Measurements from ENCODE around the gene FASTKD2. TPM values are rescaled to one million over a fixed set of nuclear protein-coding genes. Genes with fewer than 3 reads are reported as not detected.
"Not testable (repeated sequence)": the region's sequence is repeated elsewhere in the genome, so short reads cannot be mapped to it uniquely, and the experiment has no call there.

FASTKD2 gene
- total RNA-seq, 2 donors from 2014 or later, result 23.7 to 34.6 TPM

- Mint-ChIP-seq H3K9me3 (no peaks in the 10 kb centered on the region), H3K36me3 (no peaks in the 10 kb centered on the region), H3K4me3 (no peak overlapping the region), H3K27me3 (no peaks in the 10 kb centered on the region), H3K27ac (no peak overlapping the region), H3K4me1 (ENCODE audit: low read depth in 2 of 2) (peaks cover 14 to 19% of the 10 kb centered on the region in 2 donors)
- no peak for DNase-seq (ENCODE audit: low spot score)
- ATAC-seq, result no peak
Observed at GRCh38 chr2:206801418-206802189, 36.2 kb downstream of the FASTKD2 start.

- H3K27ac Mint-ChIP-seq, result no peak overlapping the region
- no peak for DNase-seq (ENCODE audit: low spot score)
- no peaks in the 10 kb centered on the region for H3K27me3 Mint-ChIP-seq
- ATAC-seq, result peak; percentile 21 to 32
- H3K36me3 Mint-ChIP-seq, result no peaks in the 10 kb centered on the region
- peaks cover 13 to 17% of the 10 kb centered on the region in 2 donors for H3K4me1 Mint-ChIP-seq (ENCODE audit: low read depth in 2 of 2)
- no peak overlapping the region for H3K4me3 Mint-ChIP-seq
- no peaks in the 10 kb centered on the region for H3K9me3 Mint-ChIP-seq
Observed at GRCh38 chr2:206802654-206803514, 37.5 kb downstream of the FASTKD2 start.

GRCh38 chr2:206804326-206804725 lies 38.9 kb downstream of the FASTKD2 start:
- Mint-ChIP-seq H3K27me3 (no peaks in the 10 kb centered on the region), H3K27ac (no peak overlapping the region), H3K36me3 (no peaks in the 10 kb centered on the region)

GRCh38 chr2:206805887-206806607 lies 40.6 kb downstream of the FASTKD2 start:
- DNase-seq (ENCODE audit: low spot score) (no peak), ATAC-seq (no peak)
- H3K36me3 Mint-ChIP-seq, result no peaks in the 10 kb centered on the region
- no peak overlapping the region for H3K4me3 Mint-ChIP-seq
- H3K4me1 Mint-ChIP-seq (ENCODE audit: low read depth in 2 of 2), result no peaks in the 10 kb centered on the region
- no peaks in the 10 kb centered on the region for H3K27me3 Mint-ChIP-seq
- H3K9me3 Mint-ChIP-seq, result no peaks in the 10 kb centered on the region
- no peak overlapping the region for H3K27ac Mint-ChIP-seq

More at GRCh38 chr2:206804326-206804725, 38.9 kb downstream of the FASTKD2 start:
- no peak overlapping the region for H3K4me3 Mint-ChIP-seq
- H3K9me3 Mint-ChIP-seq, result no peaks in the 10 kb centered on the region
- DNase-seq (ENCODE audit: low spot score) (no peak), ATAC-seq (no peak)
- H3K4me1 Mint-ChIP-seq (ENCODE audit: low read depth in 2 of 2), result peaks cover 6 to 10% of the 10 kb centered on the region in 2 donors

GRCh38 chr2:206807624-206808023 lies 42.2 kb downstream of the FASTKD2 start:
- not testable (repeated sequence) for H3K4me1 Mint-ChIP-seq (ENCODE audit: low read depth in 2 of 2); H3K27ac Mint-ChIP-seq; H3K36me3 Mint-ChIP-seq; DNase-seq (ENCODE audit: low spot score); H3K27me3 Mint-ChIP-seq; ATAC-seq; H3K9me3 Mint-ChIP-seq; H3K4me3 Mint-ChIP-seq

- H3K36me3 Mint-ChIP-seq; H3K9me3 Mint-ChIP-seq; H3K27me3 Mint-ChIP-seq; H3K4me1 Mint-ChIP-seq (ENCODE audit: low read depth in 2 of 2); H3K27ac Mint-ChIP-seq; DNase-seq (ENCODE audit: low spot score); ATAC-seq; H3K4me3 Mint-ChIP-seq: not testable (repeated sequence)
Observed at GRCh38 chr2:206812471-206812870, 47.1 kb downstream of the FASTKD2 start.

GRCh38 chr2:206814498-206814897 lies 49.1 kb downstream of the FASTKD2 start:
- no peak overlapping the region for H3K27ac Mint-ChIP-seq
- H3K9me3 Mint-ChIP-seq, result no peaks in the 10 kb centered on the region
- no peaks in the 10 kb centered on the region for H3K4me1 Mint-ChIP-seq (ENCODE audit: low read depth in 2 of 2)
- H3K4me3 Mint-ChIP-seq, result no peak overlapping the region
- DNase-seq (ENCODE audit: low spot score) (no peak), ATAC-seq (no peak)
- H3K36me3 Mint-ChIP-seq, result no peaks in the 10 kb centered on the region
- peaks cover 2 to 9% of the 10 kb centered on the region in 2 donors for H3K27me3 Mint-ChIP-seq

GRCh38 chr2:206820807-206821206 lies 55.4 kb downstream of the FASTKD2 start:
- DNase-seq (ENCODE audit: low spot score) (no peak), ATAC-seq (no peak)
- Mint-ChIP-seq H3K27me3 (peaks cover 4 to 9% of the 10 kb centered on the region in 2 donors), H3K27ac (no peak overlapping the region), H3K4me1 (ENCODE audit: low read depth in 2 of 2) (no peaks in the 10 kb centered on the region), H3K36me3 (no peaks in the 10 kb centered on the region), H3K9me3 (no peaks in the 10 kb centered on the region), H3K4me3 (no peak overlapping the region)

- no peaks in the 10 kb centered on the region for H3K36me3 Mint-ChIP-seq
- no peak for DNase-seq (ENCODE audit: low spot score)
- peaks cover 8 to 10% of the 10 kb centered on the region in 2 donors for H3K27me3 Mint-ChIP-seq
- no peak overlapping the region for H3K4me3 Mint-ChIP-seq
- no peak for ATAC-seq
- no peak overlapping the region for H3K27ac Mint-ChIP-seq
- no peaks in the 10 kb centered on the region for H3K9me3 Mint-ChIP-seq
- no peaks in the 10 kb centered on the region for H3K4me1 Mint-ChIP-seq (ENCODE audit: low read depth in 2 of 2)
Observed at GRCh38 chr2:206823178-206823577, 57.8 kb downstream of the FASTKD2 start.

- ATAC-seq (no peak), DNase-seq (ENCODE audit: low spot score) (no peak)
- no peaks in the 10 kb centered on the region for H3K4me1 Mint-ChIP-seq (ENCODE audit: low read depth in 2 of 2)
- H3K9me3 Mint-ChIP-seq, result no peaks in the 10 kb centered on the region
- H3K4me3 Mint-ChIP-seq, result no peak overlapping the region
- no peaks in the 10 kb centered on the region for H3K36me3 Mint-ChIP-seq
- no peak overlapping the region for H3K27ac Mint-ChIP-seq
- peaks cover 8% of the 10 kb centered on the region in 2 donors for H3K27me3 Mint-ChIP-seq
Observed at GRCh38 chr2:206824087-206824618, 58.7 kb downstream of the FASTKD2 start.

GRCh38 chr2:206824993-206825392 lies 59.6 kb downstream of the FASTKD2 start:
- no peaks in the 10 kb centered on the region for H3K36me3 Mint-ChIP-seq

GRCh38 chr2:206831442-206831995 lies 66.1 kb downstream of the FASTKD2 start:
- Mint-ChIP-seq H3K4me3 (no peak overlapping the region), H3K36me3 (peaks cover 6% of the 10 kb centered on the region), H3K9me3 (peaks cover 8% of the 10 kb centered on the region), H3K27me3 (peaks cover 10 to 13% of the 10 kb centered on the region in 2 donors), H3K27ac (no peak overlapping the region), H3K4me1 (ENCODE audit: low read depth in 2 of 2) (peaks cover 3 to 5% of the 10 kb centered on the region in 2 donors)
- DNase-seq (ENCODE audit: low spot score) (no peak), ATAC-seq (no peak)

More at GRCh38 chr2:206824993-206825392, 59.6 kb downstream of the FASTKD2 start:
- Mint-ChIP-seq H3K9me3 (no peaks in the 10 kb centered on the region), H3K27me3 (peaks cover 8 to 11% of the 10 kb centered on the region in 2 donors), H3K27ac (no peak overlapping the region), H3K4me3 (no peak overlapping the region), H3K4me1 (ENCODE audit: low read depth in 2 of 2) (no peaks in the 10 kb centered on the region)
- DNase-seq (ENCODE audit: low spot score), result no peak
- ATAC-seq, result no peak

GRCh38 chr2:206832873-206833272 lies 67.5 kb downstream of the FASTKD2 start:
- no peak for ATAC-seq
- H3K4me3 Mint-ChIP-seq, result no peak overlapping the region
- peaks cover 8% of the 10 kb centered on the region for H3K9me3 Mint-ChIP-seq
- H3K4me1 Mint-ChIP-seq (ENCODE audit: low read depth in 2 of 2), result peaks cover 3 to 5% of the 10 kb centered on the region in 2 donors
- H3K36me3 Mint-ChIP-seq, result peaks cover 6% of the 10 kb centered on the region
- peaks cover 8 to 12% of the 10 kb centered on the region in 2 donors for H3K27me3 Mint-ChIP-seq
- DNase-seq (ENCODE audit: low spot score), result no peak
- H3K27ac Mint-ChIP-seq, result no peak overlapping the region
